ENCODE data around the gene POLR1G. TPM values are rescaled to one million over a fixed set of nuclear protein-coding genes. Genes with fewer than 3 reads are reported as not detected.

POLR1G gene
- total and polyA plus RNA-seq, 9 of the 15 experiments (the other 6 are each of a cell fraction or from before 2014, with no cell fraction given): 3.0 to 50.1 (median 27.4) TPM

GRCh38 chr19:45439569-45440258 lies 33.3 kb downstream of the POLR1G start (continued):
- TF ChIP-seq ZNF655 (CRISPR knock-in tag; IDR thresholded peaks at IDR 0.05): no peak
- TF ChIP-seq MYNN (IDR thresholded peaks at IDR 0.05): peak; percentile 82
- TF ChIP-seq MYNN (CRISPR knock-in tag; IDR thresholded peaks at IDR 0.05): no peak
- TF ChIP-seq PTTG1 (tag; IDR thresholded peaks at IDR 0.05; ENCODE audit: low read depth): no peak
- TF ChIP-seq XRCC5 (IDR thresholded peaks at IDR 0.05; ENCODE audit: low read depth, low read length): 0 out of 2 replicates have a peak, but pooled peaks have one; percentile 68
- no peak for TF ChIP-seq BACH1 (tag; IDR thresholded peaks at IDR 0.05)
- TF ChIP-seq HEY1 (CRISPR knock-in tag; IDR thresholded peaks at IDR 0.05; ENCODE audit: borderline replicate concordance): no peak
- TF ChIP-seq RCOR1 (IDR thresholded peaks at IDR 0.05; ENCODE audit: borderline replicate concordance in 1 of 2, low read depth in 2 of 2, low read length in 2 of 2): peak in 1 of 2 experiments; percentile 88; a peak in 2 of 4 replicates
- TF ChIP-seq POLR2AphosphoS5 (IDR thresholded peaks at IDR 0.05; ENCODE audit: control insufficient read depth, insufficient read depth, low read depth, low read length): peak; percentile 73; the same call in 1 of the 2 replicates
- peak; percentile 44; the same call in 1 of the 2 replicates for TF ChIP-seq ZNF24 (IDR thresholded peaks at IDR 0.05)
- no peak for TF ChIP-seq CUX1 (CRISPR knock-in tag; IDR thresholded peaks at IDR 0.05)
- TF ChIP-seq KDM4B (IDR thresholded peaks at IDR 0.05; ENCODE audit: borderline replicate concordance in 2 of 2, low read depth in 1 of 2): peak in 1 of 2 experiments; percentile 99; a peak in 2 of 4 replicates
- 0 out of 2 replicates have a peak, but pooled peaks have one; percentile 23 for TF ChIP-seq ZNF431 (CRISPR knock-in tag; IDR thresholded peaks at IDR 0.05)
- no peak; the same call in 1 of the 2 replicates for TF ChIP-seq GATAD2A (IDR thresholded peaks at IDR 0.05)
- peak in 2 of 3 experiments; percentile 78 to 97; a peak in 4 of 6 replicates for TF ChIP-seq ZBTB11 (CRISPR knock-in tag; IDR thresholded peaks at IDR 0.05)
- TF ChIP-seq GATAD2B (IDR thresholded peaks at IDR 0.05; ENCODE audit: borderline replicate concordance): peak; percentile 97
- TF ChIP-seq MAZ (CRISPR knock-in tag; conservative IDR thresholded peaks at IDR 0.05 in 1 of 2, IDR thresholded peaks at IDR 0.05 in 1 of 2): peak; percentile 99 to 100

All from K562 (cell line).